GM21390 (cell line): ENCODE results near the gene GPR89A.
"Not testable (repeated sequence)": the region's sequence is repeated elsewhere in the genome, so short reads cannot be mapped to it uniquely, and the experiment has no call there.

Experiments used
- ATAC-seq: cut with Tn5 transposase; IDR thresholded peaks from one replicate; pipeline ENCODE4 v1.9.1; 2021; ENCODE audit not compliant: unreplicated experiment

GPR89A gene

DNA sequence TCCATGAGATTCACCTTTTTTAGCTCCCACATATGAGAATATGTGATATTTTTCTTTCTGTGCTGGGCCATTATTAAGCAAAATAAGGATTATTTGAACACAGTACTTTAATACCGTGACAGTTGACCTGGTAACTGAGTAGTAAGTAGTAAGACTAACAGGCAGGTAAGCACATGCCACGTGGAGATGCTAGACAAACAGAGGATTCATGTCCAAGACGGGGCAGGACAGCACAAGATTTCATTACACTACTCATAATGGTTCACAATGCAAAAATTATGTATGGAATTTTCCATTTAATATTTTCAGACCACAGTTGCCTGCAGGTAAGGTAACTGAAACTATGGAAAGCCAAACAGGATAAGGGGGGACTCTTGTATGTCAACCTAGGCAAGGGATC is 77.1 kb downstream of the GPR89A start:
- not testable (repeated sequence) for ATAC-seq

DNA sequence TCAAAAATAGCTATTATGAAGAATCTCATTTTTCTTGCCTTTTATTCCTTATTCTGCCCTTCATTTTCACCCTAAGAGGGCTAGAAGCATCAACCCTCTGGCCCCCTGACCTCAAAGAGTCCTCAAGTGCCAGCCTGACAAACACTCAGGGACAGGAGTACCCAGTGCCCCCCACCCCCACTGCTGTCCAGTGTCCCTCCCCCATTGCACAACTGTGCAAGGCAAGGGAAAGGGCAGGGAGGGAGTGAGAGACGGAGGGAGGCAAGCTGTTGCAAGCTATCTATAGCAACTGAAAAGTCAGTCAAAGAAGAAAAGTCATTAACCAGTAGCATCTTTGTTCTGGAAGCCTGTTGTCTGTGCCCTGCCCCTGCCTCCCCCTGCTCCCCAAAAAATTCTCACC is 78.3 kb downstream of the GPR89A start:
- not testable (repeated sequence) for ATAC-seq

DNA sequence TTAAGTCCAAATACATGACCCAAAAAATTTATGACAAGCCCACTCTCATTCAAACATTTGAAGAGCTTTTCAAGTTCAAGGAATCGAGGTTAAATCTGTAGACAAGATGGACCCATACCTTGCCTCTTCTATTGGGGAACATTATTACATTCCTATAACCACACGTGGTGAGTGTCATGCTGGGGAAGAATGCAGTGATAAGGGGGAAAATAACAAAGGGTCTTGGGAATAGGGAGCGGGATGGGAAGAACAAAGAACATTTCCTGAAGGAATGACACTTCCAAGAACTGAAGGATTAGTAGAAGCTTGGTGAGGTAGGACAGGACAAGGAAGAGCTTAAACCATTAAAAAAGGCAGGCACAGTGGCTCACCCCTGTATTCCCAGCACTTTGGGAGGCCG is 80.5 kb downstream of the GPR89A start:
- ATAC-seq: no peak

DNA sequence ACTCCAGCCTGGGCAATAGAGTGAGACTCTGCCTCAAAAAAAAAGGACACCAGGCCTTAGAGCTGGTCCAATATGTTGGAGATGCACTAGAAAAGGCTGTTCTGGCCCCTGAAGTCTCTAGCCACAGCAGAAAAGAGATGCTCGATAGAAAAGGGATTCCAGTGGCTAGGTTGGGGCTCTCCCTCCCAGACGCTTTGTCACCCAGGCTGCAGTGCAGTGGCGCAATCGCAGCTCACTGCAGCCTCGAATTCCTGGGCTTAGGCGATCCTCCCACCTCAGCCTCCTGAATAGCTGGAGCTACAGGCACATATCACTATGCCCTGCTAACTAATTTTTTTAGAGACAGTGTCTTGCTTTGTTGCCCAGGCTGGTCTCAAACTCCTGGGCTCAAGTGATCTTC is 81.1 kb downstream of the GPR89A start:
- no peak for ATAC-seq

DNA sequence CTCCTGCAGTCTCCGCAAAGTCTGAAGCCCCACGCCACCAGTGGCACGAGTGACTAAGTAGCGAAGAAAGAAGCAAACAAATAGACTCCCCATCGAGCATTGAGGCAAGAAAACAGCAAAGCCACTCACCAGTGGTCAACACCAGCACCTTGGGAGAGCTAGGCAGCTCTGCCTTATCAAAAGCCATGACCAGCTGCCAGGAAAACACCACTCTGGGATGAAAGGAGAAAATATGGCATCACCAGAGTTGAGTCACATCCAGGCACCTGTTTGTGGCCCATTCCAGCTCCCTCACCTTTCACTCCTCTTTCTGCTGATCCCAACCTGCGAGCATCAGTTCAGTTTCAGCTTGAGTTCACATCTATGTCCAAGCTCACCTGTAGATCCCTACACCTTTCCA is 82.1 kb downstream of the GPR89A start:
- ATAC-seq: no peak

DNA sequence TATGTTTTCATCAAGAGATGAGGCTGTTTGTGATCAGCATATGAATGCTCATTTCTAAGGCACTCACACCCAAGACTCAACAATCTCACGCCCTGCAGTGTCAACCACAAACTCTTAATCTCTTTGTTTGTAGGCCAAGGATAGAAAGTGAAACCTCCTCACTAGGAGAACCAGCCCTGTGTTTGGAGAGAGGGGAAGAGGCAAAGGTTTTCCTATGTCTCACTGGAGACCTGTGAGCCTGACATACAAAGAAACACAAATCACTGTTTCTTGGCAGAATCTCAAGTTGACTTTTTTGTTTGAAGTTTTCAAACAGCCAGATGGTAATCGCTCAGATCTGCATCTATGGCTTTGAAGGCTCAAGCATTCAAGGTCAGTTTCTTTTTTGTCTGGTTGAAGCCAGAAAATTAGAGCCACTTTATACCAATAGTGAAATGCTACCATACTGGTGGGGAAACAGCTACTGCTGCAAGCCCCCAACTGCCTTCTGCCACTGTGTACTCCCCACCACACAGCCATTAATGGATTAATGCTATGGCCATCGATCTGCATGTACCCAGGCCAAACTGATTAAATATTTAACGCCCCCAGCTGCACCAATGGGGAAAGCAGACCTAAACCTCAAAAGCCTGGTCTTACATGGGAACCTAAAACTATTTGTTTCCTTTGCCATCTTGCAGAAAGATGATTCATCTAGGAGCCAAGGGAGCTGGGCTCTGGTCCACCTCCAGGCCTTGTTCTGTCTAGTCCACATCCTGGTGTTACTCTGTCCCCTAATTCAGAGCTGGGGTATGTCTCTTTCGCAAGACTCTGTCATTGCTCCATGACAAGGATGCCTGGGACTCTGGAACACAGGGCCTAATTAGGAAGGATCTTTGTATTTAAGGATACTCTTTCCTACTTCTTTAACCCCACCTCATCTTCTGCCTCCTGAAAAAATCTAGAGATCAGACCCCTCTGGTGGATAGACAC is 83.1 kb downstream of the GPR89A start:
- no peak for ATAC-seq

DNA sequence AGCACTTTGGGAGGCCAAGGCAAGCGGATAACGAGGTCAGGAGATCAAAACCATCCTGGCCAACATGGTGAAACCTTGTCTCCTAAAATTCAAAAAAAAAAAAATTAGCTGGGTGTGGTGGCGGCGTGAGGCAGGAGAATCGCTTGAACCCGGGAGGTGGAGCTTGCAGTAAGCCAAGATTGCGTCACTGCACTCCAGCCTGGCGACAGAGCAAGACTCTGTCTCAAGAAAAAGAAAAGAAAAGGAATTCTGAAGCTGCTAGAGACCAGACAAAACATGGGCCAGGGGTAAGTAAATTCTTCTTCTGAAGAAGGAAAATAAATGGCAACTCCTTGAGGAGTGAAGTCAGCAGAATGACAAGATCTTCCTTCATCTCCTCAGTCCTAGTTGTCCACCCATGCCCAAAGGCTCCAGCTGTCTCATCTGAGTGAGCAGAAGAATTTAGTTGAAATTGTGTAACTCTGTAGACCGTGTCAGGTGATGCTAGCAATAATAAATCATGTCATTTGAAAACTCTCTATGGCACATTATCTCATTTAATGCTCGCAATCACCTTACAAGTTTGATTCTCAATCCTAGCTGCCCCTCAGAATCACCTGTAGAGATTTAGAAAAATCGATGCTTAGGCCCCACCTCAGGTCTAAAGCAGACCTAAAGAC is 85.1 kb downstream of the GPR89A start:
- no peak for ATAC-seq

DNA sequence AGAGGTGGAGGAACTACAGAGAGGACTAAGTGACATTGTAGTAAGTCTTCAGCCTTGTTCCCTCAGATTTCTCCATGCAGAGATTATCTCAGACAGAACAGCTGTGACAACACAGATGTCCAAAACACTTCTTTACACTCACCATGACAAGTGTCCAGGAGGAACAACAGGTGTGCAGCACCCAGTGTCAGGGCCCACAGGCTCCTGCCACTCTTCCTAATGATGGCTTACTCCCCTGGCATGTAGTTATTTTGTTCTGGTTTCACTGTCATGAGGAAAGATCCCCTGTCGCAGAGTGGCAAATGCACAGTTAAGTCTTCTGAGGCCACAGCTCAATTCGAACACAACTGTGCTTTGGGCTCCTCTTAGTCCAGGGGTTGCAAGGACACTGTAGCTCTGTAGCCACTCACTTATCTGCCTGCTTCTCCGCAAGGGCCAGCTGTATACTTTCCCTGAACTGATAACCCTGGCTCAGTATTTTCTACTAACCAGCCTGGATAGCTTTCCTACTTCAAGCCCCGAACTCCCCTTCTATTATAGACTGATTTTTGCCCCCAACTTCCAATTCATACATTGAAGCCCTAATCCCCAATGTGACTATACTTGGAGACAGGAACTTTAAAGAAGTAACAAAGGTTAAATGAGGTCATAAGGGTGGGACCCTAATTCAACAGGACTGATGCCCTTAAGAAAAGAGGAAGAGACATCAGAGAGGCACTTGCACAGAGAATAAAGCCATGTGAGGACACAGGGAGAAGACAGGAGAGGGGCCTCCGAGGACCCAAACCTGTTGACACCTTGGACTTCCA is 88.2 kb downstream of the GPR89A start:
- ATAC-seq: no peak

DNA sequence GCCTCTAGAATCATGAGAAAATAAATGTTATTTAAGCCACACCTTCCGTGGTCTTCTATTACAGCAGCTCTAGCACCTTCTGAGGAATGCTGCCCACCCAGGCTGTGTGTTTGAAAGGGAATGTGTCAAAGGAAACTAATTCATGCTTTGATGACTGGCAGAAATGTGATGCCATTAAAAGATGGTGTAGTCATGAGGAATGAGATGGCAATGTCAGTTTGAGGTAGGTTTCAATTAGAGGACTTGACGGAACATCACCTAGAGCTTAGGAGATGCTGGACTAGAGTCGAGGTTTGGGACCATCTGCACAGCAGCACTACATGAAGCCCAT is 88.8 kb downstream of the GPR89A start:
- ATAC-seq: no peak

DNA sequence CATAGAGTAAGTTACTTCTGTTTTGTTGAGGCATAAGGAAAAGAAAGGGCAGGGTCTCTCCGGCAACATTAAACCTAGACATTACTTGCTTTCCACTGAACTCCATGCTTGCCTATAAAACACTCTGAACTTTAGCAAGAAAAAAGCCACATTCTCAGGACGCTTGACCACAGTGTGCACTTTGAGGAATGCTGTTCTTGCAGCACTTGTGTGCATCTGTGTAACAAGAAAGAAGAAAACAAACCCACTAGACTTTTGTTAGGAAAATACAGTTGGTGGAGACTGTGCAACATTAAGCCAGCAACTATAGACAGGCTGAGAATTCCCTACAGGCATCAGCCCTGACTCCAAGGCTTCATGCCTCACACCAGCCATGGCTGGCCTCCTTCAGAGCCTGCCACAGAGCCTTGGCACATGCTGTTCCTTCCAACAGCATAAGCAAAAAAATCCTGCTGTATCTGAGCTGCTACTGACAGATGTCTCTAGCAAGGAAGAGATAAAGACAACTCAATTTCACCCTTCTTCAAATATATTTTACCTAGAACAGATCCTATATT is 93.6 kb downstream of the GPR89A start:
- no peak for ATAC-seq

DNA sequence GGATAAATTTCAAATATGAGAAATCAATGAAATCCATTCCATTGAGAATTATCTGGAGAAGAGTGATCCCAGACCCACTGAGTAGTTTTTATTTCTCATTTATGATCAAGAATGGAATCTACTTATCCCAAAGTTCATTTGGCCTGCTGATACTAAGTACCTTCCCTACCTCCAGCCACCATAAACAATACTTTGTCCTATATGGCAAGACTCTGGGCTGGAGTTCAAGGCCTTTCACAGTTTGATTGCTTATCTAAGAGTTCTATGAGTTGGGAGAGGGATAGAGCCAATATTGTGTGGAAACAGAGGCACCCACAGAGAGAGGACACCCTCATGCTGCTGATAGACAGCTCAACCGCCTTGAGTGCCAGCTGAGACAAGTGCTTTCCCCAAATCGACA is 94.3 kb downstream of the GPR89A start:
- ATAC-seq: no peak

DNA sequence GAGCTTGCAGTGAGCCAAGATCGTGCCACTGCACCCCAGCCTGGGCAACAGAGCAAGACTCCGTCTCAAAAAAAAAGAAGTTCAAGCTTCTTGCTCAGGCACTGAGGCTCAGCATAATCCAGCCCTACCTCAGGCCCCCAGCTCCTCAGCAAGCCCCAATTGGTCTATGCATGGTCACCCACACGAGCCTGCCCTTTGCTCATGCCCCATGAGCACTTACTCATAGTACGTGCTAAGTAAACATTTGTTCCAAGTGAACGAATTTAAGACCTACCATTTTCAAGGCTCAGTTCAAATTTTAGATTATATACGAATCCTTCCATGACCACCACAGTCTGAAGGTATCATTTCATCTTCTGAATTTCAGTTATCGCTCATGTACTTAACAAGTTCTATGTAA is 95.0 kb downstream of the GPR89A start:
- no peak for ATAC-seq

DNA sequence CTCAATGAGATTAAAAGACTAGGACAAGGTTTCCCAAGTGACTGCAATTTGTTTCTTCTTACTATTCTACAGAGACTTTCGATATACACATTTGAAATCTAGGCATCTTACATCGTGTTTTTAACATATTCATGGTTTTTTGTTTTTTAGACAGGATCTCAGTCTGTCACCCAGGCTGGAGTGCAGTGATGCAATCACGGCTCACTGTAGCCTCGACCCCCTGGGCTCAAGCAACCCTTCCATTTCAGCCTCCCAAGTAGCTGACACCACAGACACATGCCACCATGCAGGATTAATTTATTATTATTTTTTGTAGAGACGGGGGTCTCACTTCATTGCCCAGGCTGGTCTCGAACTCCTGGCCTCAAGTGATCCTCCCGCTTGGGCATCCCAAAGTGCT is 97.8 kb downstream of the GPR89A start:
- ATAC-seq: no peak

DNA sequence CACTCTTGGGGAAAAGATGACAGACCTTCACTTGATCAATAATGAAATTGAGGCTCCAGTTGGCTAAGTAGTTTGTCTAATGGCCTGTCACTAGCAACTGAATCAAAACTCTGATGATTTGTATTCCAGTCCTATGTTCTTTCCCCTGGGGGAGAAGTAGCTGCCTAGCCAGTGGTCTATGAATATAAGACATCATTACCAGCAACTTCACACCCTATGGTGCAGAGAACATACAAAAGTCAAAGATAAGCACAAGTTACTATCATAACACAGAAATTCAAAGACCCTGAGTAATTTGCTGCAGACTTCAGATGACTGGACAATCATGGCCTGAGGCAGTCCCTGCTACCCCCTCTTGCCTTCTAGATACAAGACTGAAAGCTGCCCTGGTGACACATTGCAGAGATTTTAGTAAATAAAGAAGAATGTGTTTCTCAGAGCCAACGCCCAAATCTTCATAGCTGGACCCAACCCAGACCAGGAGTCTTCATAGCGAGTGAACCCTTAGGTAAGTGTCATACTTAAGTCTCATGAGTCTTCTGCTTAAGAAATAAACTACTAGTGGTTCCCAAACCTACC is 98.4 kb downstream of the GPR89A start:
- ATAC-seq: no peak

DNA sequence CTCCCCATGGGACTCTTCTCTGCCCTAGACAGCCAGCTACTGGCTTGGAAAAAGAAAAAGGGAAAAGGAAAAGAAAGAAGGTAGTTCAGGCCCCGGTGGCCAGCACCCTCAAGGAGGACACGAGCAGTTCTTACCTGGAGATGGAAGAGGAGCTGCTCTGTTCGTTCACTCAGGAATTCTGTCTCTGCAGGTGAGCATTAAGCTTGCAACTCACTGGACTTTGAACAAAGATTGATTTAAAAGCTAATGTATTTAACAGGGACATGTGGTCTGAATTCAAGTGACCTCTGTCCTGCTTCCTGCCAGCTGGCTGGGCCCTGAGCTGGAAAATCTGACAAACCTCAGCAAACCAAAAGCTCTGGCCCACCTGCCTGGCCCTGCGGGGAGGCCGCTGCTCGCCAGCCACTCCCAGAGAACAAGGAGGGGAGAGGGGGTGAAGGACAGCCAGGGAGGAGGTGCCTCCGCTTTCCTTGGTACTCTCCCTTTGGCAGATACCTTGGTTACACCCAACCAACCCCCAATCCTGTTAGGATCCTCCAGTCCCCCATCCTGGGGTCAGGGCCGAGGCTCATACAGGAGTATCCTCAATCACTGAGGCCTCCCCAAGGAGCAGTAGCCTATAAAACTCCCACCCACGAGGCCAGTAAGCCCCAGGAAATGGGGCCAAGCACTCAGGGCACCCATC is 99.5 kb downstream of the GPR89A start, which contains the start of gene PDZK1:
TSS of gene PDZK1 (minus strand) at position 186 of the 685 bp plus-strand sequence. CDS start 19,347 bp downstream, outside the sequence.
- ATAC-seq: no peak

DNA sequence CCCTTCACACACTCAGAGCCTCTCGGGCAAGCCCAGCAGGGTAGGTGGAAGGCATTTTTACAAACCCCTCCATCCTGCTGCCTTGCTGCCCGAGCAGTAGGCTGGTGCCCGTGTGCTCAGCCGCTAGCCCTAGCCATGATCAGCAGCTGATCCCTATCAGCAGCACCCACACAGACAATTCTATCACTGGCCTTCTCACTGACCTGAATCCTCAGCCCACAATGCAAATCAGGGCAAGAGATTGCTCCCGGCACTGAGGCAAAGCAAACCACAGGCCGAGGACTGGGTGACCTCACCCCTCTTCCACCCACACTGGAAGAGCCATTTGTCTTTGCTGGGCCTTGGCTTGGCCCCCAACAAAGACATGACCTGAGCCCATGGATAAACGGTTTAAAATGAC is 100.3 kb downstream of the GPR89A start:
- ATAC-seq: no peak

DNA sequence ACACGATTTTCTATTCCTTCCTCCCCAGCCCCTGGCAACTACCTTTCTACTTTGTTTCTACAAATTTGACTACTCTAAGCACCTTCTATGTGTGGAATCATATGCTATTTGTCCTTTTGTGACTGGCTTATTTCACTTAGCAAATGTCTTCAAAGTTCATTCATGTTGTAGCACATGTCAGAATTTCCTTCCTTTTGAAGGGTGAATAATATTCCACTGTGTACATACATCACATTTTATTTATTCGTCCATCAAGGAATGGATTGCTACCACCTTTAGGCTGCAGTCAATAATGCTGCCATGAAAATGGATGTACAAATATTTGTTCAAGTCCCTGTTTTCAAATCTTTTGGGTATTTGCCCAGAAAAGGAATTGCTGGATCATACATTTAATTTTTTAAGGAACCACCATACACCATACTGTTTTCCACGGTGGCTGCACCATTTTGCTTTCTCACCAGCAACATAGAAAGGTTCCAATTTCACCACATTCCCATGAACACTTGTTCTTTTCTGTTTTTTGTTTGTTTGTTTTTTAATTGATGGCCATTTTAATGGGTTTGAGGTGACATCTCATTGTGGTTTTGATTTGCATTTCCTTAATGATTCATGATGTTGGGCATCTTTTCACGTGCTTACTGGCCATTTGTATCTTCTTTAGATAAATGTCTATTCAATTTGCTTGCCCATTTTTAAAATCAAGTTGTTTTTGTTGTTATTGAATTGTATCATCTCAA is 102.7 kb downstream of the GPR89A start:
- ATAC-seq: no peak

DNA sequence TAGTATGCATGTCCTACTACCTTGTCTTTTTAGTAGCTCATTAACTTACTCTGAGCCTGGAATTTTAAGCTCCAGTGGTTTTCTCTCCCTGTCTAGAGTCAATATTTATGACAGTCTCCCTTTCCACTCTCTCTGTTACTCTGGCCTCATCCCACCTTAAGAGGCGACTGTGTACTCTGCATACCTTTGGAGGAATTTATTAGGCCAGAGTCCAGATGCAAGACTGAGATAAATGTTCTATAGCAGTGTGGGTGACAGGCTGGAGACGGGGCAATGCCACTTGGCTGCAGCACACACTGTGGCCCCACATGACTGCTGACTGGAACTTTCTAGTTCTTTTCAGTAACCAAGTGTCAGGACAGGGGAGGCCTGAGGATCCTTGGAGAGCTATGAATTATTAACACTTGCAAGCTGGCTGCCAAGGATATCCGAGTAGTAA is 103.4 kb downstream of the GPR89A start:
- ATAC-seq: no peak

DNA sequence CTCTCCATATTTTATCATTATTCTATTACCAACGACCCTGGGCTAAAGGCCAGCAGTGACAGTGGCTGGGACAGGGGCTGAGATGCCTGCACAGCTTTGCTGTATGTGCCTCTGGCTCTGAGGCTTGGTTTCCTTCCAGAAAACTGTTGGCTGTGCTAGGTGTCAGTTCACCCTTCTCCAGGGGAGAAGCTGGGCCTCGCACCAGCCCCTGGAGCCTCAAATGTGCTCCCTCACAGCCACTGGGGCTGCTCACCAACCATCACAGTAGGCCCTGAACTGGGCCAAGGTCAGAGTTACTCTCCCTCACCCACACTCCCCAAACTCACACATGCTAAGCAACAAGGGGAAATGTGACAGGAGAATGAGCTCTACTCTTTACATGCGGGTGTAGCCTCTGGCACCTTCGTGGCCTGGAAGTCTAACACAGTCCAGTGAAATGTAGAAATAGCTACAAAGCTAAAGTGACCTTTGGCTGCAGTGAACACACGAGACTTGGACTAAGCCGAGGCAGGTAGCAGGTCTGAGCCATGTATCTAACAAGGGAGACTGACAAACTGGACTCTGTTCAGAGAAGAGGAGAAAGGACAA is 106.8 kb downstream of the GPR89A start:
- ATAC-seq: no peak
